ENCODE measurements around the gene DENND6A. TPM values are rescaled to one million over a fixed set of nuclear protein-coding genes. Genes with fewer than 3 reads are reported as not detected.
A peak's percentile ranks its signal among the peaks of the same experiment; 100 is the strongest.

DENND6A gene
- total RNA-seq, 1 donor, result 21.0 TPM

DNA sequence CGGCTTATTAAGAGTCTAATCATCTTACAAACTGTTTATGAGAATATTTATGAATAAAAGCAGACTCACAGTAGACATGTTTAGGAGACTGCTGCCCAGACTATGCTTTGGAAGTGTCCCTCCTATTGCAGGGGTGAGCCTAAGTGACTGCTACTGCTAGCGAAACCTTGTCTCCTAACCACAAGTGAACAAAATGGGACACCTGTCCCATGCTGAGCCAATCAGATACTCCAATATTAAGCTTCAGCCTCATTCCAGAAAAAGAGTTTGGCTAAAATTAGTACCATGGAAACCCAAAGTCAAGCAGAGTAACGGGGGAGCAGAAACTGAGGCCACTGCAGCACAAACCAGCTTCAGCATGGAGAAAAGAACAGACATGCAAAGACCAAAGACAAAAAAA lies 4.6 kb downstream of the DENND6A start:
- DNase-seq (ENCODE audit: low read depth), result no peak
- H3K4me3 ChIP-seq (ENCODE audit: low read depth, low read length), result no peak overlapping the region
- TF ChIP-seq, protein P1, sequence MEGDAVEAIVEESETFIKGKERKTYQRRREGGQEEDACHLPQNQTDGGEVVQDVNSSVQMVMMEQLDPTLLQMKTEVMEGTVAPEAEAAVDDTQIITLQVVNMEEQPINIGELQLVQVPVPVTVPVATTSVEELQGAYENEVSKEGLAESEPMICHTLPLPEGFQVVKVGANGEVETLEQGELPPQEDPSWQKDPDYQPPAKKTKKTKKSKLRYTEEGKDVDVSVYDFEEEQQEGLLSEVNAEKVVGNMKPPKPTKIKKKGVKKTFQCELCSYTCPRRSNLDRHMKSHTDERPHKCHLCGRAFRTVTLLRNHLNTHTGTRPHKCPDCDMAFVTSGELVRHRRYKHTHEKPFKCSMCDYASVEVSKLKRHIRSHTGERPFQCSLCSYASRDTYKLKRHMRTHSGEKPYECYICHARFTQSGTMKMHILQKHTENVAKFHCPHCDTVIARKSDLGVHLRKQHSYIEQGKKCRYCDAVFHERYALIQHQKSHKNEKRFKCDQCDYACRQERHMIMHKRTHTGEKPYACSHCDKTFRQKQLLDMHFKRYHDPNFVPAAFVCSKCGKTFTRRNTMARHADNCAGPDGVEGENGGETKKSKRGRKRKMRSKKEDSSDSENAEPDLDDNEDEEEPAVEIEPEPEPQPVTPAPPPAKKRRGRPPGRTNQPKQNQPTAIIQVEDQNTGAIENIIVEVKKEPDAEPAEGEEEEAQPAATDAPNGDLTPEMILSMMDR (IDR thresholded peaks at IDR 0.05; ENCODE audit: insufficient read depth, low read length), result no peak

DNA sequence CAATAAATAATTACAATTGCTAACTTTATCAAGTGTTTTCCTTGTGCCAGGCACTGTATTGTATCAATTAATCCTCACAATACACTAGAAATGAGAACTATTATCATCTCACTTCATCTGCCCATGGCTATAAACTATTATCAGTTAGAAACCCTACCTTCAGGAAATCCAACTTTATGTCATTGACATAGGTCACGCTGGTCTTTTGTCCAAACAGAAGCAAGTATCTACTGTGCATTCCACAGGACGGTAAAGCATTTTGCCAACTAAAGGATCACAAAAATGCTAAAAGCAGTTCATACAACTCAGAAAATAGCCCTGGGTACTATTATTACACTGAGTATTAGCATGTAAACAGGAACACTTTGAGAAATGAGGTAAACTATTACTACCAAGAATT lies 9.6 kb downstream of the DENND6A start:
- DNase-seq (ENCODE audit: low read depth), result no peak
- TF ChIP-seq, protein P1 (IDR thresholded peaks at IDR 0.05; ENCODE audit: insufficient read depth, low read length), result no peak
- no peak overlapping the region for H3K4me3 ChIP-seq (ENCODE audit: low read depth, low read length)

- H3K4me3 ChIP-seq (ENCODE audit: low read depth, low read length), result no peak overlapping the region
- TF ChIP-seq, protein P1 (IDR thresholded peaks at IDR 0.05; ENCODE audit: insufficient read depth, low read length), result peak; percentile 42
- DNase-seq (ENCODE audit: low read depth), result peak; percentile 44
Observed at GRCh38 chr3:57682284-57682683, 10.6 kb downstream of the DENND6A start.

GRCh38 chr3:57681691-57682090 lies 11.2 kb downstream of the DENND6A start:
- DNase-seq (ENCODE audit: low read depth), result no peak
- TF ChIP-seq, protein P1 (IDR thresholded peaks at IDR 0.05; ENCODE audit: insufficient read depth, low read length), result no peak
- H3K4me3 ChIP-seq (ENCODE audit: low read depth, low read length), result no peak overlapping the region

- no peak for DNase-seq (ENCODE audit: low read depth)
- no peak overlapping the region for H3K4me3 ChIP-seq (ENCODE audit: low read depth, low read length)
- TF ChIP-seq, protein P1 (IDR thresholded peaks at IDR 0.05; ENCODE audit: insufficient read depth, low read length), result no peak
Observed at GRCh38 chr3:57680046-57680445, 12.8 kb downstream of the DENND6A start.

DNA sequence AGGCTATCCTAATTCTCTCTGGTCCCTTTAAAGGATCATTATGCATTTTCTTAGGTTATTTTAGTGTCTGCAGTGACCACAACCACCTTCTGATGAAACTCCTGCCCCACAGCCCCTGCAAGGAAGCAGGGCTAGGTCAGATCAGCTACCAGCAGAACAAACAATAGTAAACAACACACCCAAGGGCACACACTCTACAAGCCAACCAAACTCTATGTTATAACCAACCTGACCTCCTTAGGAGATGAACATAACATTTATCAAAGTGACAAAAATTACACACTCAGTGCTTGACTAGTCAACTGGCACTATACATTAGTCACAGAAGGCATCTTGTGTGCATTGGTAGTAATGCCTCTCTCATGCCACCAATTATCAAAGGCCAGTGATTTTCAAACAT lies 17.3 kb downstream of the DENND6A start:
- TF ChIP-seq, protein P1 (IDR thresholded peaks at IDR 0.05; ENCODE audit: insufficient read depth, low read length), result no peak
- DNase-seq (ENCODE audit: low read depth), result no peak
- no peak overlapping the region for H3K4me3 ChIP-seq (ENCODE audit: low read depth, low read length)

DNA sequence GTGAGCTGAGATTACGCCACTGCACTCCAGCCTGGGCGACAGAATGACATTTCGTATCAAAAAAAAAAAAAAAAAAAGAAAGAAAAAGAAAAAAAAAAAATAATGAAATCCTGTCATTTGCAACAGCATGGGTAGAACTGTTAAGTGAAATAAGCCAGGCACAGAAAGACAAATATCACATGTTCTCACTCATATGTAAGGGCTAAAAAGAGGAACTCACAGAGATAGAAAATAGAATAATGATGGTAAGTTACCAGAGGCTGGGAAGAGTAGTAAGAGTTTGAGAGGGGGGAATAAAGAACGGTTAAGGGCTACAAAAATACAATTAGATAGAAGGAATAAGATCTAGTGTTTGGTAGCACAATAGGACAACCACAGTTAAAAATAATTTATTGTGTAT lies 19.7 kb downstream of the DENND6A start:
- no peak for DNase-seq (ENCODE audit: low read depth)
- TF ChIP-seq, protein P1 (IDR thresholded peaks at IDR 0.05; ENCODE audit: insufficient read depth, low read length), result no peak
- no peak overlapping the region for H3K4me3 ChIP-seq (ENCODE audit: low read depth, low read length)
